GM15510 (cell line): ENCODE measurements around the gene SIM1.

ENCODE experiments used
- POLR2A ChIP-seq: IDR thresholded peaks from 3 replicates; pipeline ENCODE4 v1.6.1; 2011; ENCODE audit warnings: borderline replicate concordance; ENCODE audit not compliant: insufficient read length; ENCODE audit errors: extremely low read depth

SIM1 gene

DNA sequence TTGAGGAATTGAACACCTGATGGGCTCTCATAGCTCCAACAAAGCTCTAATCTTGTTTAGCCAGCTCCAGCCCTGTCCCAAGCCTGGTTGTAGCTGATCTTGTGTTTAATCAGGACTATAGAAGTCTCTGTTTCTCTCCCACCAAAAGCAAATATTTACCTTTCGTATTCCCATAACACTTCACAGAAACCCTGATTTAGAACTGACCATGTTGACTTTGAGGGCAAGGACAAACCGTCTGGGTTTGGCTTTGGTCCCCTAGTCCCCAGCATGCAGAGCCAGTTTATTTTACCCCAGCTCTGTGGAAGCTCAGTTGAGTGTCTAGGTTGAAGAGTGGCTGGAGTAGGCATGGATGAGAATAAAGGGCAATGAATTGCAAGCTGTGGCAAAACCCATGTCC, 18.0 kb upstream of the SIM1 start:
- TF ChIP-seq POLR2A = no peak

DNA sequence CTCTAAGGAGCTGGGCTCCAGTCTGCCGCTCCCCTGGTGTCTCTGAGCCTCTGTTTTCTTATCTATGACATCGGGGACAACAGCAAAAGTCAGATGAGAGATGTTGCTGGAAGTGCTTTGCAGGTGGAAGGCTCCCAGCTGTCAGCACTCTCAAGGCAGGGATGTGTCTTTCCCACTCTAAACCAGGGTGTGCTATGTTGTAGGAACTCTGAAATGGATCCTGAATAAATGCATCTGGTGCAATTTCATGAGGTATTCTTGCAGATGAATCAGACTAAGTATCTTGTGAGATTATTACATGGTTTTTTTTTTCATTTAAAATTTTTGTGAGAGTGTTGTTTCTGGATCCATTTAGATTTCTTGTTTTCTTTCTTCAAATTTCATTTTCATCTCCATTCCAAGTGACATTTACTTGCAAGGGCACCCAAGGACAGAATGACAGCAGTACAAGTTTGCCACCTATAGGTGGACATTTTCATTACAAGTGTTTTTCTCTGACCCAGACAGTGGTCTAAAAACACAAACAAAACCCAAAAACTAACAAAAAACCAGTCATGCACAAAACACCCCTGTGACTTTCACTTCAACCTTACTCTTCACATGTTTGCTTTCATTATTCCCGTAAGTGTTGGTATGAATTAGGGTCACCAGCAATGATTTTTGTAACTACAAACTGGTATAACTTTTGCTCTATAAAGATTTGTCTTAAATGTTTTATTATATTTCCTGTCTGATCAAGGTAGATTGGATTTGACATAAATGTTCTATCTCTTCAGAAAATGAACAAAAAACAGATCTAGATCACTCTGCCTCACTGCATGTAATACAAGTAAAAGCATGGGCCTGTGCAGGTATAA, 14.7 kb upstream of the SIM1 start:
- TF ChIP-seq POLR2A = no peak

DNA sequence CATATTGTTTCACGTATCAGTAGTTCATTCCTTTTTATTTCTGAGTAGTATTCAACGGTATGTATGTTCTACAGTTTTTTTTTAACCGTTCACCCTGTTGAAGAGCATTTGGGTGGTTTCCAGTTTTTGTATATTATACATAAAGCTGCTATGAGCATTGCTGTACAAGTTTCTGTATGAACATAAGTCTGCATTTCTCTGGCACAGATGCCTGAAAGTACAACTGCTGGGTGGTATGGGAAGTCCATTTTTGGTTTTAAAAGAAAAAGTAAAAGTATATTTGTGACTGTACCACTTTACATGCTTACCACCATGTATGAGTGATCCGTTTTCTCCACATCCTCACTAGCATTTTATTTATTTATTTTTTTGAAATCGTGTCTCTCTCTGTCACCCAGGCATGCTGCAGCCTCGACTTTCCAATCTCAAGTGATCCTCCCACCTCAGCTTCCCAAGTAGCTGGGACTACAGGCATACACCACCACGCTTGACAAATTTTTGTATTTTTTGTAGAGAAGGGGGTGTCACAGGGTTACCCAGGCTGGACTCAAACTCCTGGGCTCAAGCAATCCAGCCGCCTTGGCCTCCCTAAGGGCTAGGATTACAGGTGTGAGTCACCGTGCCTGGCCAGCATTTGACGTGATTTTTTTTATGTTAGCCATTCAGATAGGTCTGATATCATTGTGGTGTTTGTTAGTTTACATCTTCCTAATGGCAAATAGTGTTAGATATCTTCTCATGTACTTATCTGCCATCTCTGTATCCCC, 11.0 kb upstream of the SIM1 start:
- no peak for TF ChIP-seq POLR2A

DNA sequence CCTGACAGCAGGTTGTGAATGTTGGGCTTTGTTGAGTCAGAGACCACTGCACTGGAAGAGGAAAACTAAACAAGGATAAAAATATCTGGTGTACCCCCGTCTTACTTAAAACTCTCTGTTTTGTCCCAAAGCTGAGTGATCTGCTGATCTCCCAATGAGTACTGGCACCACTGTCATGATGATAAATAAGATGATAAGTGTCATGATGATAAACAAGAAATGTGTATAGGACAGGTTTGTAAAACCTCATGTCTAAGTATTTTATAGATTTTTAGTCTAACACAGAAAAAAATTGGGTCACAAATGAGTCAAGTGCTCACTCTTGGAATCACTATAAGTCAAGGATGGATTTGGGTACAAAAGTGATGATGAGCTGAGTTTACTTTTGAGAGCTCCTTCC, 8.5 kb upstream of the SIM1 start:
- no peak for TF ChIP-seq POLR2A

DNA sequence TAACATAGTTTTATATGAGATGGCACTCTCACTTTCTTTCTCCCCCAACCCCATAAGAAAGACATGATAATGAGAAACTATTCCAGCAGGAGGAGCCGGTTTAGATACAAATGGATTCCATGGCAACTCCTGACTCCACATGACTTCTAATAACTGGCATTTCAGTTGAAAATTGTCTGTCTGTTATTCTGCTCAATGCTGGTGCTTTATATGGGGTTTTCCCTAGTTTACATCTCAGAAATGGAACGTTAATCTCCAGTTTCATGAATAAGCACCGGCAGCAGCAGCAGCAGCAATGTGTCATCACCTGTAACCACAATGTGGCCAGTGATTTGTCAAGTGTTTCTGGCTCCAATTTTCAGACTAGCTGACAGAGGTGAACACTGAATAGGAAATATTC, 8.0 kb upstream of the SIM1 start:
- TF ChIP-seq POLR2A = no peak

DNA sequence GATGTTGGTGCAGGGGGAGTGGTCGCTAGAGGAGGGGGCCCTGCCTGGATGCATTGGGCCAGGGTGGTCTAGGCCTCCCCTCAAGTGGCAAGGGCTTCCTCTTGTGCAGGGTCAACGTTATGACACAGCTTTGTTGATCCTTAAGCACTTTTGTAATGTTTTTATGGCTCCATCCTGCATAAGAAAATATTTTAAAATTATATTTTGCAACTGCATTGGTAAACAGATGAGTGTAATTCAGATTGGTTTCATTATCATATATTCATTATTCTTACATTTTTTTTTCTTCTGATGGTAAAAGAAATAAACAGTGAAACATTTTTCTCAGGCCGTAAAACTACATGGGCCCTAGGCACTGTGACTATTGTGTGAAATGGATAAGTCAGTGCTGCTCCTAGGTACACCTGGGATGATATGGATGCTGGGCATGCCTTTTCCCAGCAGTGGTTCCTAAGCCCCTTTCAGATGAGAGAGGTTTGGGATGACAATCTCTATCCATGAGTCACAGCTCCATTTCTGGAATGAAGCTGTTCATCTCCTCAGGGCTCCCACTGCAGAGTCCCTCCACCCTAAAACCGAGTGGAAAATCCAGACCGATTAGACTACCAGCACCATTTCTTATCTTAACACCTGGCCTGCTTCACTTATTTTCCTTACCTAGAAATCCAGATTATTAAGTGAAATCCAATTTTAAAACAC, 5.8 kb upstream of the SIM1 start:
- no peak for TF ChIP-seq POLR2A

DNA sequence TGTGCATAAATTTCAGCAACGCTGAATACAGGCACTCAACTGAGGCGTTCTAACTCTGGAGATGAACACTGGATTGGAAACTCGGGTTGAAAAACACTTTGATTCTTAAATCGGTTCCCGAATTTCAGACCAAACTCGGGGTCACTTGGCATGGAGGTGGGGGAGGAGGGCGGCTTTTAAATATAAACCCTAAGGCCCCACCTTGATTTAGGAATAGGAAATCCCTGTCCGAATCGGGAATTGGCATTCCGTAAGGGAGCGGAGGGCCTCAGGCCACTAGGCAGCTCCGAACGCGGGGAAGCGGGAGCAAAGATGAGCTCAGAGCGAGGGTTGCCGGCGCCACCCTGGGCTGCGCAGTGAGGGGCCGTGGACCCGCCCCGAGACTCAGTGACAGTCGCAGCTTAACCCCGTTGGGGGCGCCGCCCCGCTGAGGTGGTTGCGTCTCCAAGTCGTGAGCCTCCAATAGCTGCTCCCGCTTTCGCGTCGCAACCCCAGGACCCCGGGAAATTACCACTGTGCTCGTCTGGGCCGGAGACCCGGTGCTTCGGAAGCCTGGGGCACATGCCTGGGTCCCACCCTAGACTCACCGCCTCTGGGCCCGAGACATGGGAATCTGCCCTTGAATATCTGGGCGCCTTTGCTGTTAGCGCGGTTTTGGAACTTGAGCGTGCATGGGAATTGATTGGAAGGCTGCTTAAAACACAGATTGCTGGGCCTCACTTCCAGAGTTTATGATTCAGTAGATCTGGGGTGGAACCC, 4.6 kb upstream of the SIM1 start:
- TF ChIP-seq POLR2A = no peak

DNA sequence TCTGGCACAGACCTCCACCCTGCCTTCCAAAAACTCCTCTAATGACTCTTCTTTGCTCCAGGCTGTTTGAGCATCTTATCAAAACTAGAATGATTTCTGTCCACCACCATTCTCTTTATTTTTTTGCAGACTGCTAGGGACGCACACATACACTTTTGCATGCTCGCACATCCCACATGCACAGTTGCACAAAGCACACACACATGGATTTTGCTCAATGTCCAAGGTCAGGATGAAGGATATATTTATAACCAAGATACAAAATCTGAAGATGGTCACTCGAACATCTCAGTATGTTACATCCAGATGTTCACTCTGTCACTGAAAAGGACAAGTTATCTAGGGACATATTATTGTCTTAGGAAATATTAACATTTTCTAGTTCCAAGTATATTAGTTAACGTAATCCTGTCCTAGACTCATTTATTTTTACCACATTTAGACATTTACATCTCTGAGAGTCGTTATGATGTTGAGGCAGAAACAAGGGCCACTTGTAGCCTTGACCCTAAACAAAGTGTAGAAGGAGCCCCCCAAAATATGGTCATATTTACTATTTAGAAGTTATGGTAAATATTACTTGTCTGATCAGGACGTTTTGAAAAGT, 3.4 kb upstream of the SIM1 start:
- TF ChIP-seq POLR2A = no peak

DNA sequence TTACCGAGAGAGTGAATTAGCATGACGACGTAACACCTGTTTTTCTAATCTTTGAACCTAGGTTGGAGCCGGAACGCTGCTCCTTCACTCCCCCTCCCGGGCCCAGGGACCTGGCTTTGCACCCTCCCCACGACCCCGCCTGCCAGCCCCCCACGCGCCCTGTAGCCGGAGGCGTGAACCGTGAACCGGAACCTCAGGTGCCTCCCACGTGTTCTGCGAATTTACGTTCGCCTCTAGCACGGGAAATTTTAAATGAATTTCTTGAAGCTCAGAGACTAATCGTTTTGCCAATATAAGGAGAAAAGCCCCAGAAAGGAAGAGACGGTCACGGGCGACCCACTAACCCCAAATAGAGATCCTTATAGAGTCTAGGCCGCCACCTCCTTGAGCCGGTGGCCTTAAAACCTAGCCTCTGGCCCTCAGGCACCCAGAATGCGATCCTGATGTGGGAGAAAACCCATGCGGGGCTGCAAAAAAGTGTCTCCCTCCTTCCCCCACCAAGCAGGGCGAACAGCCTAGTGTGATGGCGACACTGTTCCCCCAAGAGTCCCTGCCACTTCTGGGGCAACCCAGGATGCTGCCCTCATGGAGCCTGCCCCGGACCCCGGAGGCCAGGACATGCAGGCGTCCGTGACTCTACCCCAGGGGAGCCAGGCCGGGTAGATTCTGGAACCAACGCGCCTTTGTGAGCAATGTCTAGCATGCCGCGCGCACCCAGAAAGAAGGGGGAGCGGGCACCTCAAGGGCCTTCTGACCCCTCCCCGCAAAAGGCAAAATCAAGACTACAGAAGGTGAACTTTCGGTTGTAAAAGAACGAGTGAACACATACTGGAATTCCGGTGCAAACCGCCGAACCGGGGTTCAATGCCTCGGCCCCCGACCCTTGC, 2.7 kb upstream of the SIM1 start:
- no peak for TF ChIP-seq POLR2A

DNA sequence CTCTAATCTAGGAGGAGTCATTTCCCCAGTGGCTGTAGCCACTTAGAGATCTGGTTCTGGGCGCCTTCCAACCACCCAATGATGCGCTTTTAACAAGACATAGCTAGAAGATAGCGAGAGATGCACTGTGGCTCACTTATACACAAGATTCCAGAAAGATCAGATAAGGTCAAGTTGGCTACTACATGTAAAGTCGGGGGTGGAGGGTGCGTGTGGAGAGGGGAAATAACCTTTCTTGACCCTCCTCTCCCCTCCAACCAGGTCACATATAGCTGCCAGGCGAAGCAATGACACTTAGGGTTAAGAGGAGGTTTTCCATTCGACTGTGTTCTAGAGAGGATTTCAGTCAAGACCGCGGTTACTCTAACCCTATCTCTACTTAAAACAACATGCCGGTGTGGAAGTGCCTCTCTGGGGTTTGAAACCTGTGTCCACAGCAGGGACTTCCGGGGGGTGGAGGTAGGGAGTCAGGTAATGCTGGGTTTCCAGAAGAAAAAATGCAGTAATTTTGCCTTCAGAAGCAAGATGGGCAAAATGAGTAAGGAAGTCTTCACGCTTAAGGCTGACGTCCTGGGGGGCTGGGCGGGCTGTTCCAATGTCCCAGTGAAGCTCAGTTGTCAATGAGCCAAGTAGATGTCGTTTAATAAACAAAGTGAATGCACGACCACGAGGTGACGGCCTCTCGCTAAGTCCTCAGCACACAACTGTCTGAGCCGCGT, 1.8 kb upstream of the SIM1 start:
- no peak for TF ChIP-seq POLR2A

DNA sequence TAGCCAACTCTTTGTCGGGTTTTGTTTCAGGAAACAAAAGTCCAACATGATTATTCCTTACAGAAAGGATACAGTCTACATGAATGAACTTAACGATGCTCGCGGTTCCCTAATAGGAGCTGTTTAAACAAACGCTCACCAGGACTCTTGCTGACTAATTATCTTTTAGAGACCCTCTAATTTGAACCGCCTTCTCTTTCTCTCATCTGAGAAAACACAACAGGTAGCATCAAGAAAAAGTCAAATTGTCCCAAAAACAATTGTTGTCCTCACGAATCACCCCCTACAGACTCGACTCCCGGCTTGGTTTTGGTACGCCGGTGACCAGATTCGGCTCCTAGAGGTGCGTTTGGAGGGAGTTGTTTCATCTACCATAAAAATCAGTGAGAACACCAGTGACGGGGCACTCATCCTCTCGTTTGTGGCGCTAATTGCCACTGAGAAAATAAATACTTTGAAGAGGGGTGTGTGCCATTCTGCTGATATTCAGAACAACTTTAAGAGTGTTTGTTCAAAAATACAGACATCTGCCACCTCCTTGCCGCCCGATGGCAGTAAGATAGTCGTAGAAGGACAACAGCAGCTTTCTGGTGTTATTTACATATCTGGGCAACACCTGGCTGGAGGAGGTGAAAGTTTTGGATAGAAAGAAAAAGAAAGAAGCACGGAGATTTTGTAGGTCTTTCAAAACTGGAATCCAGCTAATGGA, 1.1 kb upstream of the SIM1 start:
- TF ChIP-seq POLR2A = no peak
